ENCODE results near the gene MALL.
"Not testable (repeated sequence)": the region's sequence is repeated elsewhere in the genome, so short reads cannot be mapped to it uniquely, and the experiment has no call there.

Gene MALL

DNA sequence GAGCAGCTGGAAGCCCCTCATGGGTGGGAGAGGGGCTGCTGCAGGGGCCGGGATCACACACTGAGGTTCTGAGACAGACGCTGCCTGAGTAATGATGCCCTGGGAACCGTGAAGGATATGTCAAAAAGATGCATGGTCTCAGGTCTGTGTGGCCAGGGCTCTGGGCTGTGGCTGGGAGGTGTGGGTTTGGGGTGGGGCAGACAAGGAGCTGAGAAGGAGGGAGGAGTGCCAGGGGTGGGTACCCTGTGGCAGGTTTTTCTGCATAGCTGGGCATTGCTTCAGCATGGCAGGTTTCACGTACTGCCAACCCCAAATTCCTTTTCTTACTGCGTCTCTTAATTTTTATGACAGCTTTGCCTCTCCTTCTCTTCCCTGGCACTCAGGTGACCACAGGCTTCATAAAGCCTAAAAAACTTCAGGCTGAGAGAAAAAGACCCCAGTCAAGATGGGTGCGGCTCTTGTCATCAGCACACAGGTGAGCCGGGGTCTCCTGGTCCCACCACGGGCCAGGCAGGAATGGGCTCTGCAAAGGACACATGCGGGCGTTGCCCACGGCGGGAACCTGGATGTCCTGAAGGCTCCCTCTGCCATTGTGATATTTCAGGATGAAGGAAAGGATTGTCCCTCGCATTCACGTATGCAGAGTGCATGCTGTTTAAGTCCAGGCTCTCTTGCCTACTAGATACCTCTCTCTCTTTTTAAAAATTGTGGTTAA lies 18.0 kb downstream of the MALL start:
- no peak for DNase-seq (ENCODE audit: low spot score)

DNA sequence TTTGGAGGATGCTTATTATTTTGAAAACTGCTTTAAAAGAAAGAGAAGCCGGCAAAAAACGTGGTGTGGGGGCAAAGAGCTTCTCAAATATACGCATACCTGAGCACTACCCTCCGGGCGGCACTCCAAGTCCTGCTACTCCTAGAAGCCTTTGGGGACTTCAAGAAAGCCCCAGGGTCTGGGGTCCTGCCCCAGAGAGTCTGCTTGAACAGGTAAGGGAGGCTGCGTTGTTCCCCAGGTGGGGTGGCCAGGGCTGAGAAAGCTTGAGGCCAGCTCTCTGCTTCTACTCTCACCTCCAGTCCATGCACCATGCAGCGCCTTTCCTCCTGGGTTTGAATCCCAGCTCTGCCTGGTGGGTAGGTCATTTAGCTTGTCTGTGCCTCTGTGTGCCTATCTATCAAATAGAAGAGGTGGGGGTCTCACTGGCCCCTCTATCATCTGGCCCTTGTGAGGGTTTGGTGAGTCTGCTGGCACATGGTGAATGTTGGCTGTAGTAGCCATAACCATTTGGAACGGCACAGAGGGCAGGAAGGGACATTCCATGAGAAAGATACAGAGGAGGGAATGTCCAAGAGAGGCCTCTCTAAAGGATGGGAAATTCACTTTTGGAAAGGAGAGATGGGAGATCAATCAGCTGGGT lies 19.5 kb downstream of the MALL start:
- DNase-seq (ENCODE audit: low spot score), result no peak

DNA sequence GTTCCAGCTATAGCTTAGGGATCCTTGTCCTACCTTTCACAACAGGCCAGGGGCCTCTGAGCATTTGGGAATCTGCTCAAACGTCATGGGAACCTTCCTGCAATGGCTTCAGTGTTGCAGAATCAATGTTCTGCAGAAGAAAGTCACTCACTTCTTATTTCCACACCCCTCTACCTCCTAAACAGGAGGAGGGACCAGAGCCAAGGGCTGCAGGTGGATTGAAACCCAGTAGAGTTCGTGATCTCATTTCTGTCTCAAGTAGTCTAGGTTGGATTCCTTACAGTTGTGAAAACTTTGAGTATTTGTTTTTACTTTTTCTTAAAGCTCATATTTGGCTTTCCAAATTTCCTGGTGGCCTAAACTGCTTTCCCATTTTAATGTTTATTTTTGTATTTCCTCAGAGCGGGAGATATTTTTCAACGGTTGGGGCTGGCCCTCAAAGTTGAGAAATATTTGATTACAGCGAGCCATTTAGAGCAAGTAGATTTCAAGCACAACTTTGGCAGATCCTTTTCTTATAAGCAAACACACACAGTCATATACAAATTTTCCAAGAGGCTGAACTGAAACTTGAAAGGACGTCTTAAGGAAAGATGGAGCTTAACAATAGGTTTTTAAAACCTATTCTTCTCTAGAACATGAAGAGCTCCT lies 20.6 kb downstream of the MALL start:
- DNase-seq (ENCODE audit: low spot score), result not testable (repeated sequence)

DNA sequence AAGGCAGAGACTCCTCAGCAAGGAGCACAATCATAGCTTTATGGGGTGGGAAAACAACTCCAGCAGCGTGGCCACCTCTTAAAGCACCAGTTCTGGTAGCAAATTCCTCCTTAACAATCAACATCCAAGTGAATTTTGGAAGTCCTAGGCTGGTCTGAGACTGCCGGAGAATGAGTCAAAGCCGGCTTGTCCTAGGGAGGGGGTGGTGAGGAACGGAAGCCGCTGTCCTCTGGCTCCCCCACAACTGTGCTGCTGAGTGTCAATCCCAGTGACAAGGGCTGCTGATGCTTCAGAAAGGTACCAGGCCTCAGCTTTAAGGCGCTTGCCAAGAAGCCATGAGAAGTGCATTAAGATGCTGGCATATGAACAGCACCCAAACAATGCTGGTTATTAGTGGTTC lies 21.7 kb downstream of the MALL start:
- DNase-seq (ENCODE audit: low spot score), result not testable (repeated sequence)

DNA sequence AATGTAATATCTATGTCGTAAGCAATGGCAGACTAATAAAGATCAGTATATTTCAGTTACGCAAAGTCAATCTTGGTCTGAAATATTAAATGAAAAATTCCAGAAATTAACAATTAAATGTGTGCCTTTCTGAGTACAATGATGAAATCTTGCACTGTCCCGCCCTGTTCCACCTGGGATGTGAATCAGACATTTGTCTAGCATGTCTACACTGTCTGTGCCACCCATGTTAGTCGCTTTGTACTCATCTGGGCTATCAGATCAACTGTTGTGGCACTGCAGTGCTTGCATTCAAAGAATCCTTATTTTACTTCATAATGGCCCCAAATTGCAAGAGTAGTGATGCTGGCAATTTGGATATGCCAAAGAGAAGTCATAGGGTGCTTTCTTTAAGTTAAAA lies 25.5 kb downstream of the MALL start:
- not testable (repeated sequence) for DNase-seq (ENCODE audit: low spot score)

DNA sequence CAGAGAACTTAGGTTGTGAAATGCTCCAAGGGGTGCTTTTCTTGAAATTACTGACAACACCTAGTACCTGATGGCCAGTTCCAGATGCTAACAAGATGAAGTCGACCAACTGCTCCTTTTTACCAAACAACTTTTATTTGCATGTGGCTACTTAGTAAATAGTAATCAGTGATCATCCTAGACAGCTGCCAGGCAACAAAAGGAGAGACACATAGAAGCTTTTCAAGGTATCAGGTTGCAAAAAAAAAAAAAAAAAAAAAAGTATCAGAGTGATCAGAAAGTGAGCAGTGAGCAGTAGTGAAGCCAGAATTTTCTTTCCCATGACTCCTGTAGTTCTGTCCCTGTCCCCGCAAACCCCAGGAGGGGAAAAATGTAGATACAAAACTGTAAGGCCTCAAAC lies 31.9 kb downstream of the MALL start:
- DNase-seq (ENCODE audit: low spot score), result not testable (repeated sequence)

DNA sequence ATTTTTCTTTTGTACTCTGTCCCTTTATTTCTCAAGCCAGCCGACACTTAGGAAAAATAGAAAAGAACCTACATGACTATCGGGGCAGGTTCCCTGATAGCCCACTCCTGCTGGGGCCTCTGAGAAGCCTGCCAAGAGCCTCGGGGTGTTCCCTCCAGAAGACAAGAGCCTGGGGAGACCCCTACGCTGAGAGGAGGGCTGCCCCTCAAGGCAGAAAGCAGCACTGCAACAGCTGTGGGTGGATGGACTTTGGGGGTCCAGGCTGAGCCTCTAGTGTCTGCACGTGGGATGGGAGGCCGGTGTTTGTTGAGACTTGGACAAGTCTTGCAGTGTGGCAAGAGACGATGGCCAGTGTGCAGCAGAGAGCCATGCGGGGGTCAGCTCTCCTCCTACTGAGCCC lies 32.5 kb downstream of the MALL start:
- DNase-seq (ENCODE audit: low spot score), result not testable (repeated sequence)

DNA sequence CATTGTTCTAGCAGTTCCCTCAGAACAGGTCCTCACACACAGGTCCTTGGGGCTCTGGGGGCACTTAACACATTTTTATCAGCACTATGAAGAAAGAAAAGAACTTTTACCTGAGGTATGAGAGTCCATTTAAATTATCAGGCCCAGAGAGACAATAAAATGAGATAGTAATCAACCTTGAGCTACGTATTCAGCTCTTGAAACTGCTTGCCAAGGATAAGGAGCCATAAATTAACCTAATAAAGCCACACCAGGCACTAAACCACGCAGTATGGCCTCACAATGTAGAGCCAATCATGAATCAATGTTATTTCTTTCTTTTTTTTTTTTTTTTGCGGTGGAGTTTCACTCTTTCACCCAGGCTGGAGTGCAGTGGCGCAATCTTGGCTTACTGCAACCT lies 37.5 kb downstream of the MALL start:
- DNase-seq (ENCODE audit: low spot score), result not testable (repeated sequence)

DNA sequence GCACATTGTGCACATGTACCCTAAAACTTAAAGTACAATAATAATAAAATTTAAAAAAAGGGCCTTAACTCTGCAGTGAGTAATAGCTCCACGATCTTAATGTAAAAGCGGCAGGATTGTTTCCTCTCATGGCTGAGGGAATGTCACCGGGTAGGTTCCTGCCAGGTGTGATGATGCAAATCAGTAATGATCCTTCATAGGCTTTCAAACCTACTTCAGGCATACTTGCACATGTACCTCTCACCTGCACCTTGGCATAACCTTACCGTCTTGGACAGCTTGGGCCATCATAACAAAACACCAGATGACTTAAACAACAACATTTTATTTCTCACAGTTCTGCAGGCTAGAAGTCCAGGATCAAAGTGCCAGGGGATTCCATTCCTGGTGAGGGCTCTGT lies 39.7 kb downstream of the MALL start:
- DNase-seq (ENCODE audit: low spot score), result not testable (repeated sequence)

DNA sequence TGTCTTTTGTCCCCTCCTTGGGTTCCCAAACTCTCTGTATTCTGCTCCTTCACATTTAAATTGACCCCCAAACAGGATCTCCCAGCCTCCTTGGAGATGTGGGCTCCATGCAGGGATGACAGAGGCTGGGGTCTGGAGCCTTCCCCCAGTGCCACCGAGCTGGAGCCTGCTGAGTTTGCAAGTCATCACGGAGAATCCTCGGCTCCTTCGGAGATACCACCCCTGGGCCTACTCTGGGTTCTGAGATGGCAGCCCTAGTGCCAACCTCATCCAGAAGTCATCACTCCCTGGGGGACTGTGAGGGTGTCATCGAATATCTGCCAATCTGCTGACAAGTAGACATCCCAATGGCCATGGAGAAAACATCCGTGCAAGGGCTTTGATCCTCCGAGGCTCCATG lies 45.8 kb downstream of the MALL start:
- not testable (repeated sequence) for DNase-seq (ENCODE audit: low spot score)

DNA sequence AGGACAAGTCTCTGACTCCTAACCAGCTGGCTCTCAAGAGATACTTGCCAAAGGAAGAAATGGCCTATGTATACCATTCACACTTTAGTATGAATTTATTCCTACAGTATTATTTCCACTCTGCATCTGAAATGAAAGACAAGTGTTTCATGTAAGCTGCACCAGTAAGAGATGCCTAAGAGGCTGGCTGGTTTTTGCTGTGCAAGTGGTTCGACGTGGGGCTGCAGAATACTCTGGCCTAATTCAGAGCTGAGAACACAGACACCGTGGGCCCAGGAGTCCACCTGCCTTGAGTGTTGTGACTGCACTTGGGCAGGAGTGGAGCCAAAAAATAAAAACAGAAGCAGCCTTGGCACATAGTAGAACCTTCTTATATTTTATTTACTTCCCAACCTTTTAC lies 47.5 kb downstream of the MALL start:
- DNase-seq (ENCODE audit: low spot score), result not testable (repeated sequence)

DNA sequence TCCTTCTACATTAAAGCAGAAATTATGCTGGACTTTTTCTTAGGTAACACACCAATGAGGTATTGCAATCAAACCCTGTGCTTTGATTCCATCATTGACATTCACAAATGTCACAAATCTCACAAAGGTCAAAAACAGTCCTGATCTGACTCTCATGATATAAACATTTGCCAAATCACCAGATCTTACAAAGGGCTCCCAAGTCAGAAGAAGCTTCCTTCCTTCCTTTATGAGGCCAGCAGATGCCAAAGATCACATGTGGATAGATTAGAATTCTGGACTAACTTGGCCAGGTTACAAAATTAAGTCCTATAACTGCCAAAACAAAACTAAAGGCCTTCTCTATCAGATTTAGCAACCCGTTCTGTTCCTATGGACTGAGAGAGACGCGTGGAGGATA lies 53.3 kb downstream of the MALL start:
- DNase-seq (ENCODE audit: low spot score), result not testable (repeated sequence)

DNA sequence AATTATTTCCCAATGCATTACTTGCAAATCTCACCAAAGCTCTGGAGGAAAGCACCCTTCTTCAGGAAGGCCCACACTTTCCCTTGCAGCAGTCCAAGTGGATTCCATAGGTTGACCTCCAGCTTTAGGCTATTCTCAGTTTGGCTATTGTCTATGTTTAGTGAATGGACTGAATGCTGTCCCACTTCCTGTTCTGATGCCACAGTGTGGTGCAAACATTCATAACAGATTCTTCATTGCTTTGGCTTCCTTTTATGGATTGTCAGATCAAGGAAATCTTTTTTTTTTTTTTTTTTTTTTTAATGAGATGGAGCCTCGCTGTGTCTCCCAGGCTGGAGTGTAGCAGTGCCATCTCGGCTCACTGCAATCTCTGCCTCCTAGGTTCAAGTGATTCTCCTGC lies 55.1 kb downstream of the MALL start:
- DNase-seq (ENCODE audit: low spot score), result not testable (repeated sequence)

DNA sequence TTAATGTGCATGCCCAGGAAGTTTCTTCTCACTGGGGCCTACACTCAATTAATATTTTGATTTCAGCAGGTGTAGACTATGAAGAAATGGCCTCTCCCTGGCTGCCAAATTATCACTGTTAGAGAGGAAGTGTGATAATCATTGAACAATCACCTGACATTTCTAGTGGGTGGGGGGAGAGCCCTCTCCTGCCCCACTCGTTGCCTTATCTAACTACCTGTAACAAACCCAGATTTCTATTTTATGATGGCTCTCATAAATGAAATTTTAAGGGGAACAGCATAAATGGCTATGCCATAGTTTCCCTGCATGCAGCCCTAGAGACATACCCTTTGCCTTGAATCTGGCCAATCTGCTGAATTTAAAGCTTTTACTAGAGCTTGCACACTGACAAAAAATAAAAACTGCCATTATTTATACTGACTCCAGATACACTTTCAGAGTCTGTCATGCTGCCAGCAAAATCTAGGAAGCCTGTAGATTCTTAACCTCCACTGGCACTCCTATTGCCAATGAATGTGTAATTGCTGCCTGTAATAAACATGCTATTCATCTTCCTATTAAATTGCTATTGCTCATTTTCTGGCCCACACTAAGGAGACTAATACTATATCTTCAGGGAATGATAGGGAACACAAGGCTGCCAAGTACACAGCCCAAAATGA lies 55.8 kb downstream of the MALL start:
- not testable (repeated sequence) for DNase-seq (ENCODE audit: low spot score)

DNA sequence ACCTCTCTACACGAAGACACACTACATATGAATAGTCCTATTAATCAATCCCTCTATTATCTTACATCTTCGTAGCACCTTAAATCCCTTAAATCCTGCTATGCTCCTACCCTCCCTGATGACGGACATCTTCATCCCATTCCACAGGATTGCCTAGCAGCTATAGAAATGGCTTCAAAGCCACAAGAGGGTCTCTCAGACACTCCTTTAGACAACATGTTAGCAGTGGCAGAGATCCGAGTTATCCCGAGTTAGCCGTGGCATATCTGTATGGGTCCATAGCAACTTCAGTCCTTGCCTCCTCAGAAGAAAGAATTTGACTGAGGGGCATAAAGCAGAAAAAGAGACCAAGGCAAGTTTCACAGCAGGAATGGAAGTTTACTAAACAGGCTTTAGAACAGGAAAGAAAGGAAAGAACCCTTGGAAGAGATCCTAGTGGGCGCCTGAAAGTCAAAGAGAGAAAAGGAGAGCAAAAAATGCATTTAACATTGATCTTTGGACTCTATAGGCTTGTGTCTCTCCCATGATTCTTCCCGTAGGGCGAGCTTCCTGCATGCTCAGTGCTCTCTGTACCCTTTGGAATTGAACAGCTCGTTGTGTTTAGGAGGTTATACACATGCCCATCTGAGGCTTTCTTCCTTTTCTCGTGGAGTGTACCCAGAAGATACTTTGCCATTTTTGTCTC lies 56.5 kb downstream of the MALL start:
- not testable (repeated sequence) for DNase-seq (ENCODE audit: low spot score)

DNA sequence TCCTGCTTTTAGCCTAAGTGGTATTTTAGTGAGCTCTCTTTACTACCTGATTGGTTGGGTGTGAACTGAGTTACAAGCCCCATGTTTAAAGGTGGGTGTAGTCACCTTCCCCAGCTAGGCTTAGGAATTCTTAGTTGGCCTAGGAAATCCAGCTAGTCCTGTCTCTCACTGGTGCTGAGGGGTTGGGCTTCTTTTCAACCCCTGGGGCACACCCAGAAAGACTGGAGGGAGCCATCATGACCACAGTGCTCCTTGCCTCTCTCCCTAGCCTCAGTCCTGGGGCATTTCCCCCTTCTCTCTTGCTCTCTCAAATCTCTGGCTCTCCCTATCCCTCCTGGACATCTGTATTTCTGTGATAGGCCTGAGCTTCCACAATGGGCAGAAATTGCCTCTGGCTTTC lies 57.6 kb downstream of the MALL start:
- not testable (repeated sequence) for DNase-seq (ENCODE audit: low spot score)

DNA sequence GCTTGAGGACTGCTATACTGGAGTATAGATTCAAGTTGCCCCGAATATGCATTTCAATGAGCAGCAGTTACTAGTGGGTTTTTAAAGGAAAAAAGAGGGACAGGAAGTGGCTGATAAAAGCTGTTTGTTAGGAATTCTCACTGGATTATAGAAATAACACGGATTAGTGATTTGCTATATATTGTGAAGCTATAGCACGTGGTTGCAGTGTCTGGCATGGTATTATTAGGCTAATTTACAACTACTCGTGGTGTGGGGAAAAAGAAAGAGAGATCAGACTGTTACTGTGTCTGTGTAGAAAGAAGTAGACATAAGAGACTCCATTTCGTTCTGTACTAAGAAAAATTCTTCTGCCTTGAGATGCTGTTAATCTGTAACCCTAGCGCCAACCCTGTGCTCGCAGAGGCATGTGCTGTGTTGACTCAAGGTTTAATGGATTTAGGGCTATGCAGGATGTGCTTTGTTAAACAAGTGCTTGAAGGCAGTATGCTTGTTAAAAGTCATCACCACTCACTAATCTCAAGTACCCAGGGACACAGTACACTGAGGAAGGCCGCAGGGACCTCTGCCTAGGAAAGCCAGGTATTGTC lies 59.7 kb downstream of the MALL start:
- DNase-seq (ENCODE audit: low spot score), result not testable (repeated sequence)

DNA sequence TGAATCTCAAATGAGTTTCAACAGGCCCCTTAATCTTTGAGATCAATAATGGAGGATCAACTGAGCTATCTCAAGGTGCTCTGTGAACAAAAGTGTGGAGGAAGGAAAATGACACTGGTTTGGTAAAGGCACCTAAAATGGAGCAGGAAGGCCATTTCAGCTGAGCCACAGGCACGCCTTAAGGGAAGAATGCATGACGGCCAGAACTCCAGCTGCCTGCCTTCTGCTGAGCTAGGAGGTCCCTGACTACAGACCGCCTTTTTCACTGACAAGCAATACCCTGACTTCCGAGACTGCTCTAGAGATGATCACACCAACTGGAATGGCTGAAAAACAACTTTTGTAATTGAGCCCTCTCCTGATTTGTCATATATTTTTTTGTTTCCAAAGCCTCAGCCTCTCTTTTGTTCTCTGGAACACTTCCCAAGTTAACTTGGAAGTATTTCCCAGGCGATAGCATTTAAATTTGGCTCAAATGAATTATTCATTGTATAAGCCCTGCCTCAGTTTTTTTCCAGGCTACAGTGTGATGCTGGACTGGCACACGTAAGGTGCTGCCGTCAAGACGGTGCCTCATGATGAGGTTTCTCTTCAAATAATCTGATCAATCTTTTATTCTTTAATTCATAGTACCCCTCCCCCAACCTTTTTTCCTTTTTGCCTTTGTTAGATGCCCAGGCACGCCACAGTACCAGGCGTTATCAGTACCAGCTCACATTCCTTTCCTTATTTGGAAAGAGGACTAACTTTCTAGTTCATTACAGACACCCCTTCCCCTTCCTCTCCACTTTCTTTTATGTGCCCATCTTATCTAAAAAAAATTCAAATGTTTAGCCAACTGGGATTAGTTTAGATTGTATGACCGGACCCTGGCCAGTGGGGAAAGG lies 60.9 kb downstream of the MALL start:
- DNase-seq (ENCODE audit: low spot score), result not testable (repeated sequence)

DNA sequence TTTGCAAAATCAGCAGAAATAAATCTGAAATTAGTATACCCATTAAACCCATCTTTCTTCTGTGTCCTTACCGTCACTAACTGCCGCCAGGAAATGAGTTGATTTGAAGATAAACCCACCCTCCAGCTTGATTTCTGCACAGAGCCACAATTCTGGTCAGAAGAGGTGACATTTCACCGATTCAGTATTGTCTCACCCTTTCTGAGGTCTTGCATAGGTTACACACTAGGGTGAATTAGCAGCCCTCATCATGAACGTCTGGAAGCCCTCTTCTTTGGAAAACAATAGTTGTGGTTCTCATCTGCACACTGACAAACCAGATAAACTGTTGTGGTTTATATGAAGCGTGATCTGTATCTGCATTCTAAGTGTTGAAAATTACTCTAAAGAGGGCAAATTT lies 61.9 kb downstream of the MALL start:
- DNase-seq (ENCODE audit: low spot score), result not testable (repeated sequence)

DNA sequence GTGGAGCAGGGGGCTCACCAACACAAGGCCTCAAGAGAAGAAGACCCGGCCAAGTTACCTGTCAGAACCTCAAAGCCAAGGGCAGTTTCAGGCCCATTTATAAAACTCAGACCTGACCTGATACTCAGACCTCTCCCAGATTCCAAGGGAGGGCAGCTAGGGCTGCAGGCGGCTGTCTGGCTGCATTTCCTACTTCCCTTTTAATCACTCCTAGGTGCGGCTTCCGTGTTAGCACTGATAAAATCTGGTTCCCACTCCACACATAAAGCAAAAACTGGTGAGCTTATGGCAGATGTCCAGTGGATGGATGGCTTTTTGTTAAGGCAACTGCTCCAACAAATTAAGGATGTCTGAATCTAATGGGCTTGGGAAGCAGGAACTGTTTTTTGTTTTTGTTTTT lies 63.5 kb downstream of the MALL start:
- not testable (repeated sequence) for DNase-seq (ENCODE audit: low spot score)

DNA sequence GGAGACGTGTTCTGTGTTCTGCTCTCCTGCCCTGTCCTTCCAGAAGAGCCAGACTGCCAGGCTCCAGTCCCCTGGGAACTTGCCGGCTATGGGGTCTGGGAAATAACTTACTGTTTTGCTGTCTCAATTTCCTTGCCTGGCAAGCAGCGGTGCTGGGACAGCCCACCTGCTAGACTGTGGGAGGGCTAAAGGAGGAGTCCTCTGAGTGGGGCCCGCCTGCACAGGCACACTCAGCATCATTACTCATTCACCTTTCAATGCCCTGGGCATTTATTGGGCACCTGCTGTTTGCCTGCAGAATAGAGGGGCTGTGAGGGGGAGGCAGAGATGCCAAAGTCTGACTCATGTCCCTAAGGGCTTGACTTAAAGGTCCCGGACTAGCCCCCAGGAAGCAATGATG lies 65.4 kb downstream of the MALL start:
- DNase-seq (ENCODE audit: low spot score), result not testable (repeated sequence)
